ENCODE measurements around the gene VSTM1. TPM values are rescaled to one million over a fixed set of nuclear protein-coding genes. Genes with fewer than 3 reads are reported as not detected.
A peak's percentile ranks its signal among the peaks of the same experiment; 100 is the strongest.
"Not testable (repeated sequence)": the region's sequence is repeated elsewhere in the genome, so short reads cannot be mapped to it uniquely, and the experiment has no call there.

The VSTM1 gene, protein sequence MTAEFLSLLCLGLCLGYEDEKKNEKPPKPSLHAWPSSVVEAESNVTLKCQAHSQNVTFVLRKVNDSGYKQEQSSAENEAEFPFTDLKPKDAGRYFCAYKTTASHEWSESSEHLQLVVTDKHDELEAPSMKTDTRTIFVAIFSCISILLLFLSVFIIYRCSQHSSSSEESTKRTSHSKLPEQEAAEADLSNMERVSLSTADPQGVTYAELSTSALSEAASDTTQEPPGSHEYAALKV
- total RNA-seq (2014; rRNA removed; shearing (Covaris generic)): not detected in 2 replicates

GRCh38 chr19:54063350-54064116, at the start of gene VSTM1:
VSTM1 (minus strand) TSS chr19:54063897; CDS start chr19:54063777, 120 bp downstream.
- no peak for DNase-seq (ENCODE audit: low spot score)

DNA sequence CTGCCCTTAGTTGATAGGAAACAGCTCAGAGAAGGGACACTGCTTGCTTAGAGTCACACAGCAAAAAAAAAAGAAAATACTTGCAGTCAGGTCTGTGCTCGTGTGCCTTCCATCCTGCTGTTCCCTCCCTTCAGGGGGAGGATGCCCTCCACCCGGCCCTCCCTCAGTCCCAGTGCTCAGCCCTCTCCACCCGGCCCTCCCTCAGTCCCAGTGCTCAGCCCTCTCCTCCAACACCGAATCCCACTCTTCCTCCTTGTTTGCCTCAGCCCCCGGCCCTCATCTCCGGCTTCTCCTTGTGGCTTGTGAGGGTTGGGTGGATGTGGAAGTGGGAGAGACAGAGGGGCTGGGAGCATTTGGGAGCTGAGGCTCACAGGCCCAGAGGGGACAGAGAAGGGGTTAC, 46.0 kb upstream of the VSTM1 start:
- no peak for DNase-seq (ENCODE audit: low spot score)

DNA sequence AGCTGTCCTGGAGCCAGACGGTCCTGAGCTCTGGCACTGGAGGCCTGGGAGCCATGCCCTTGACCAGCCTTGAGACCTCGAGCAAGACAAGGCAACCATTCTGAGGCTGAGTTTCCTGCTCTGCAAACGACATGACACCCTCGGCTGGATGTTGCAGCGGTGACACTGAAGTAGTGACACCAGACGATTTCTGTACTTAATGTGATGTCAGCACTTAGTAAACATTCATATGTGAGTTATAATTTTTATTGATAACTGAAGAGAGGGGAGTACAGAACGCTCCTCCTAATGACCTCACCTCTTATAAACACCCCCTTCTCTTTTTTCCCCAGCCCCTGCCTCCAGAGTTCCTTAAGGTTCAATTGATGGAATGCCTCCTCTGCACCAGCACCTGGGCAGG, 44.8 kb upstream of the VSTM1 start:
- DNase-seq (ENCODE audit: low spot score): no peak

DNA sequence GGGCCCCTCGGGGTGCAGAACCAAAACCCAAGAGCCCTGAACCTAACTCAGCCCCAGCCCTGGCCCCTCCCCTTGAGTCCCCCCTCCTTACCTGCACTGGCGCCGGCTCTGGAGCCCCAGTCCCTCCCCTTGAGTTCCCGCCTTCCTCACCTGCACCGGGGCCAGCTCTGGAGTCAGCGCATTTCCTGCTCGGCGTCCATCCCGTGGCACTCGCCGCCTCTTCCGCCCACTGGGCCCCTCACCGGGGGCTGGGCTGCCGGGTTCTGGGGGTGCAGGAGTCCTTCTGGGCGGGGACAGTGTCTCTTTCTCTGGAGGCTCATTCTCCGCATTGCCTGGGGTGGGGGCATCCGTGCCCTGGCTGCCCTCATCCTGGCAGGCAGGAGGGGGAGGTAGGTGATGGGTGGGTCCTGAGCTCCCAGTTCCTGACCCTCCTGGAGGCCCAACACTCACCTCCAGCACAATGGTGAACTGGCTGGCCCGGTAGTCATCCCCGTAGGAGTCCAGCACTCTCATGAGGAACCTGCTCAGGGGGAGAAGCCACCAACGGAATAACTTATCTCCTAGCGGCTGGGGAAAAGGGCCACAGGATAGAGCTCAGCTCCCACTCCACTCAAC, 44.3 kb upstream of the VSTM1 start:
- no peak for DNase-seq (ENCODE audit: low spot score)

DNA sequence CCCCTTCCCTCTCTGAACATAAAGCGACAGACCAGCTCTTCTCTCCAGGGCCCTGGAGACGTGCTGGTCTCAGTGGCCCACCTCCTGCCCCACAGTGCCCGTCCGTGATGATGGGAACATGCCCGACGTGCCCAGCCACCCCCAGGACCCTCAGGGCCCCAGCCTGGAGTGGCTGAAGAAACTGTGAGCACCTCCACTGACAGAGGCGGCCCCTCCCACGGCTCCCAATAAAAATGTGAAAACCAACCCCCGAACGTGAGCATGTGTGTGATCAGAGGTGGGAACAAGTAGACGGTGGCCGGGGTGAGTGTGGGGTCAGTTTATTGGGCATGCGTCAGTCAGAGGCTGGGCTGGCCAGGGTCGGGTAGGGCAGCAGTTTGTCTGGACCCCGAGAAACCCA, 43.0 kb upstream of the VSTM1 start:
- no peak for DNase-seq (ENCODE audit: low spot score)

- DNase-seq (ENCODE audit: low spot score): no peak
These were observed 42.1 kb upstream of the VSTM1 start for GRCh38 chr19:54105796-54106195.

DNA sequence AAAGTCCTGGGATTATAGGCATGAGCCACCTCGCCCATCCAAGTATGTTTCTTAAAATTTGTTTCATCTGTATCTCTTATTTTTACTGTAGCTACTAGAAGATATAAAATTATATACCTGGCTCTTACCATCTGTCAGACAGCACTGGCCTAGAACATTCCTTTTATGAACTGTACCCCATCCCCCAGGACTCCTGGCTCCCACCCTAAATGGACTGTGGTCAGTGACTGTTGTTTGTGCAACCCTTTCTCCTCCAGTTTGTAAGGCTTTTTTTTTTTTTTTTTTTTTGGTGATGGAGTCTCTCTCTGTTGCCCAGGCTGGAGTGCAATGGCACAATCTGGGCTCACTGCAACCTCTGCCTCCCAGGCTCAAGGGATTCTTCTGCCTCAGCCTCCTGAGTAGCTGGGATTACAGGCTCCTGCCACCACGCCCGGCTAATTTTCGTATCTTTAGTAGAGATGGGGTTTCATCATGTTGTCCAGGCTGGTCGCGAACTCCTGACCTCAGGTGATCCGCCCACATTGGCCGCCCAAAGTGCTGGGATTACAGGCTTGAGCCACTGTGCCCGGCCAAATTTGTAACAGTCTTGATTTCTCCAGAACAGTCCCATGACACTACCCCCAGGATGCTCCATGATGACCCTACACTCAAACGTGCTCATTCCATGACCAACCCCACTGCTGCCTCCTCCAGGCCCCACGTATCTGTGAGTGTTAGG, 41.5 kb upstream of the VSTM1 start:
- DNase-seq (ENCODE audit: low spot score): no peak

DNA sequence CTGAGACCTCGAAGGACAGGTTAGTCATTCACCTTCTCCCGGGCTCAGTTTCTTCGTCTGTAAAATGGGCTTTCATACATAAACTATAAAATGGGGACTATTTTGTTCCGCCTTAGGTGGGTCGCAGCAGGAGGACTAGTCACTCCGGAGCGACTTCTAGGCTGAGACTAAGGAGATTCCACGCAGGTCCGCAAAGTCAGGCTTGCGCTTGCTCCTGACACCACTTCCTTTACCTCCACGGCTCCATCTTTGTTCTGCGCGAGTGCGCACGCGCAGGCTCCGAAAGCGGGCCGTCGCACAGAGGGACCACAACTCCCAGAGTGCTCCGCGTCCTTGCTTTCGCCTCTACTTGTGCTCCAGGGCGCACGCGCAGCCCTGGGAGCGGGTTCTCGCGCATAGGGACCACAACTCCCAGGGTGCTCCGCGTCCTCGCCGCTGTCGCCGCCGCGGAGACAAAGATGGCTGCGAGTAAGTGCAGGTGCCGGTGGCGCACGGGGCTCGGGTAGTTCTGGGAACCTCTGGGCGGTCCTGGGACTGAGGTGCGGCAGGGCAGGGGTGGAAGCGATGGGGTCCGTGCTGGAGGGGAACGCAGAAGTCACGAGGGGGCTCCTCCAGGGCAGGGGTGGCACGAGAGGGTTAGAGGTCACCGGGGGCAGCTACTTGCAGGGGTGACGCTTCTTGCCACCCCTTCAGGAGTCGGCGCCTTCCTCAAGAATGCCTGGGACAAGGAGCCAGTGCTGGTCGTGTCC, 38.9 kb upstream of the VSTM1 start, which contains the start of gene NDUFA3:
Gene NDUFA3 (plus strand): TSS at position 435 of the 749 bp plus-strand sequence. CDS start 24 bp downstream, at position 459.
- DNase-seq (ENCODE audit: low spot score): peak; percentile 99

DNA sequence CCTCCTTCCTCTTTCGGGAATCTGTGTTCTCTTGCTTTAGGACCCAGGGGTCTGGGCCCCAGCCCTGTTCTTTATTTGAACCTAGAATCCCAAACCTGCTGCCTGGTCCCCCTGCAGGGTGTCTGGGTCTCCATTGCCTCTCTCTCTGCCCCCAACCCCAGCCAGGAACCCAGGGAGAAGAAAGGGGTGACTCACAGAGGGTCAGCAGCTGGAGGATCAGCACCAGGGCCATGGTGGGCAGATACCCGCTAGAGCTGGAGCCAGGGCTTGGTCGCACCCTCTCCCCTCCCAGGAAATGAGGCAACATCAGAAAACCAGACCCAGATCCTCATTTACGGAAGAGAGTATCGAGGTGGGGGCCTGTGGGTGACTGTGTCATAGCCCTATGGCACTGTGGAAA, 36.9 kb upstream of the VSTM1 start, which contains the start of gene OSCAR:
Gene OSCAR (minus strand): TSS at position 243 of the 400 bp plus-strand sequence. CDS start 11 bp downstream, at position 232.
- no peak for DNase-seq (ENCODE audit: low spot score)

DNA sequence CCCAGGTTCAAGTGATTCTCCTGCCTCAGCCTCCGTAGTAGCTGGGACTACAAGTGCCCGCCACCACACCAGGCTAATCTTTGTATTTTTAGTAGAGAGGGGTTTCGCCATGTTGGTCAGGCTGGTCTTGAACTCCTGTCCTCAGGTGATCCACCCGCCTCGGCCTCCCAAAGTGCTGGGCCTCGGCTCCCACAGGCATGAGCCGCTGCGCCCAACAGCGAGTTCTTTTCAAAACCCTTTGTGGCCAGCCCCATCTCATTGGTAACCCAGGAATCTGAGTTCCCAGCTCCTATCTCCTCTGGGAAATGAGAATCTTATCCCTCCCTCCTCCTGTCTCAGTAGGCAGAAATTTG, 36.2 kb upstream of the VSTM1 start:
- DNase-seq (ENCODE audit: low spot score): not testable (repeated sequence)

- no peak for DNase-seq (ENCODE audit: low spot score)
These were observed 35.6 kb upstream of the VSTM1 start for GRCh38 chr19:54099190-54099902.

DNA sequence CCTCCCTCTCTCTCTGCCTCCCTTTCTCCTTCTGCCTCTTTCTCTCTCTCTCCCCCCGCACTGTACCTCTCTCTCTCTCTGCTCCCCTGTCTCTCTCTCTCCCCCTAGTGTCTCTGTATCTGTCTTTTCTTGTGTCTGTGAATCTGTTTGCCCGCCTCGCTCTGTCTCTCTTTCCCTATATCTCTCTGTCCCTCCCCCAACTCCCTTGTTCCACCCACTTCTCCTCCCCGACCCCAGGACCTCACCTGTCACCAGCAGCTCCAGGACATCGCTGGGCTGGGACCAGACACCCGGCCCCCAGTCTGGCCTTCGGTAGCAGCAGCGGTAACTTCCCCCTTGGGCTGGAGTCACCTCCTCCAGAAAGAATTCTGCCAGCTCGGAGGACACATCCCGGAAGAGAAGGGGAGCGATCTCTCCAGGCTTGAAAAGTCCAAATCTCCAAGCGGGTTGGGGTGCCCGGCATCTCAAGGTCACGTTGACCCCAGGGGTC, 33.0 kb upstream of the VSTM1 start:
- DNase-seq (ENCODE audit: low spot score): no peak

DNA sequence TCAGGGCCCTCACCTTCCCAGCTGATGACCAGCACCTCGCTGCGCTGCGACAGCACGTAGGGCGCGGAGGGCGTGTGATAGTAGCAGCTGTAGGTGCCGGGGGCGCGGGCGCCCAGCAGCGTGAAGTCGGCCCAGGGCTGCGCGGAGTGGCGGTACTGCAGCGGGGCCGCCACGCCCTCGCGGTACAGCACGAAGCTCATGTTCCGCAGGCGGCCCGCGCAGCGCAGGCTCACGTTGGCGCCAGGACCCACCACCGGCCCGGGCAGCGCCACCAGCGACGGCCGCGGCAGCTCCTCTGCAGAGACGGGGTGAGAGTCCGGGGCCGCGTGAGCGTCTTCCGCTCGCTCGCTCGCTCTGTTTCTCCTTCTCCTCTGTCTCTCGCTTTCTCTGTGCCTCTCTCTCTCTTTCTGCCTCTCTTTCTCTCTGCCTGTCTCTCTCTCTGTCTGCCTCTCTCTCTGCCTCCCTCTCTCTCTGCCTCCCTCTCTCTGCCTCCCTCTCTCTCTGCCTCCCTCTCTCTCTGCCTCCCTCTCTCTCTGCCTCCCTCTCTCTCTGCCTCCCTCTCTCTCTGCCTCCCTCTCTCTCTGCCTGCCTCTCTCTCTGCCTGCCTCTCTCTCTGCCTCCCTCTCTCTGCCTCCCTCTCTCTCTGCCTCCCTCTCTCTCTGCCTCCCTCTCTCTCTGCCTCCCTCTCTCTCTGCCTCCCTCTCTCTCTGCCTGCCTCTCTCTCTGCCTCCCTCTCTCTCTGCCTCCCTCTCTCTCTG, 32.3 kb upstream of the VSTM1 start:
- not testable (repeated sequence) for DNase-seq (ENCODE audit: low spot score)

DNA sequence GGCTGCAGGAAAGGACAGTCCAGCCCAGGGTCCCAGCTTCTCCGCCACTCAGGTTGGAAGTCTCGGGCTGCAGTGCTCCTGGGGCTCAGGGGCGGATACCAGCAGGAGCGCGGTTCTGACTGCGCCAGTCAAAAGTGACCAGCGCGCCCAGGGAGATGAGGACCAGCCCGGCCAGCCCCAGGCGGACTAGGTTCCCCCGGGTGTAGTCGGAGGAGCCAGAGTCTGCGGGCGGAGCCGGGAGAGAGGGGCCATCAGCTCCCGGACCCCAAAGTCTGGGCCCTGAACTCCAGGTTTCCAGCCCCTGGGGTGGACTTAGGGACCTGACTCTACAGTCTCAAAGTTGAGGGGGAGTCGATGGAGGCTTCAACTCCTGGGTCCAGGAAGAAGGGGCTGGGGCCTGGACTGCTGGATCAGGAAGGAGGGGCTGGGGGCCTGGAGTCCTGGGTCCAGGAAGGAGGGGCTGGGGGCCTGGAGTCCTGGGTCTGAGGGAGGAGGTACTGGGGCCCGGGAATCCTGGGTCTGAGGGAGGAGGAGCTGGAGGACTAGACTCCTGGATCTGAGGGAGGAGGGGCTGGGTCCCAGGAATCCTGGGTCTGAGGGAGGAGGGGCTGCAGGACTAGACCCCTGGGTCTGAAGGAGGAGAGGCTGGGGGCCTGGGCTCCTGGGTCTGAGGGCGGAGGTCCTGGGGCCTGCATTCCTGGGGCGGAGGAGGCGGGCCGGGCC, 31.6 kb upstream of the VSTM1 start:
- no peak for DNase-seq (ENCODE audit: low spot score)

DNA sequence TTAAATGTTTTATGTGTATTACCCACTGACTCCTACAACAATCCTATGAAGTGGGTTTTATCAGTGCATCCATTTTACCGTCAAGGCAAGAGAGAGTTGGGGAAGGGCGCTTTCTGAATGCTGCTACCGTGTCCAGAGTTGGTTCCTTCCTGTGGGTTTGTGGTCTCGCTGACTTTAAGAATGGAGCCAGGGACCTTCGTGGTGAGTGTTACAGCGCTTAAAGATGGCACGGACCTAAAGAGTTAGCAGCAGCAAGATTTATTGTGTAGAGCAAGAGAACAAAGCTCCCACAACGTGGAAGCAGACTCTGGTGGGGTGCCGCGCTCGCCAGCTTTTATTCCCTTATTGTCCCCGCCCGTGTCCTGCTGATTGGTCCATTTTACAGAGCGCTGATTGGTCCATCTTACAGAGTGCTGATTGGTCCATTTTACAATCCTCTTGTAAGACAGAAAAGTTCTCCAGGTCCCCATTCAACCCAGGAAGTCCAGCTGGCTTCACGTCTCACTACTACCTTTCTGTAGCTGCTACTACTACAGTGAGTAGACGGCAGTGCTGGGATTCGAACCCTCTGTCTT, 30.8 kb upstream of the VSTM1 start:
- no peak for DNase-seq (ENCODE audit: low spot score)

DNA sequence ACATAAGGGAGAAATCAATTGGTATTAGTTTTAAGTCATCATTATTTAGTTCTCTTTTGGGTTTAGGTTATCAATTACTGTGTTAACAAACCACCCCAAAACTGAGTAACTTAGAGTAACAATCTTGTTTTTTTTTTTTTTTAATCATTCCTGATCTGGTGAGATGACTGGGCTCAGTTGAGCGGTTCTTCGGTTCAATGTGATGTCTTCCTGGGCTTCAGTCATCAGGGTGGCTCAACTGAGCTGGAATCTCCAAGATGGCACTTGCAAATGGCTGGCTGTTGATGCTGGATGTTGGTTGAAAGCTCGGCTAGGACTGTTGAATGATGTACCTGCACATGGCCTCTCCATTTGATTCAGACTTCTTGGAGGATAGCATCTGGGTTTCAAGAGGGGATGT, 20.7 kb upstream of the VSTM1 start:
- no peak for DNase-seq (ENCODE audit: low spot score)

- no peak for DNase-seq (ENCODE audit: low spot score)
These were observed 17.3 kb upstream of the VSTM1 start, which contains the start of gene TARM1 for GRCh38 chr19:54081032-54081431. TARM1 (minus strand) TSS chr19:54081365; CDS start chr19:54081340, 25 bp downstream.

GRCh38 chr19:54077334-54077733, 13.6 kb upstream of the VSTM1 start:
- DNase-seq (ENCODE audit: low spot score): no peak

GRCh38 chr19:54074851-54075250, 11.2 kb upstream of the VSTM1 start:
- no peak for DNase-seq (ENCODE audit: low spot score)

All from A172 (cell line).